Astrocyte of the hippocampus (primary cell): ENCODE data around the gene FAM107B.
A peak's percentile ranks its signal among the peaks of the same experiment; 100 is the strongest.

ENCODE experiments used
- DNase-seq: peaks from one replicate; pipeline ENCODE4 v3.0.0; 2011; ENCODE audit warnings: low read depth, low spot score

The FAM107B gene

GRCh38 chr10:14558025-14558424 is 216.7 kb downstream of the FAM107B start:
- DNase-seq: no peak

- DNase-seq: no peak
Observed at GRCh38 chr10:14557567-14557966, 217.1 kb downstream of the FAM107B start.

- no peak for DNase-seq
Observed at GRCh38 chr10:14556285-14556956, 218.3 kb downstream of the FAM107B start.

GRCh38 chr10:14555807-14556206 is 218.9 kb downstream of the FAM107B start:
- DNase-seq: no peak

GRCh38 chr10:14554491-14555205 is 220.0 kb downstream of the FAM107B start:
- DNase-seq: no peak

- DNase-seq: no peak
Observed at GRCh38 chr10:14554091-14554490, 220.6 kb downstream of the FAM107B start.

- DNase-seq: peak; percentile 37
Observed at GRCh38 chr10:14553448-14553847, 221.2 kb downstream of the FAM107B start.

GRCh38 chr10:14552015-14552414 is 222.7 kb downstream of the FAM107B start:
- no peak for DNase-seq

- no peak for DNase-seq
Observed at GRCh38 chr10:14550471-14550981, 224.2 kb downstream of the FAM107B start.

- peak; percentile 51 for DNase-seq
Observed at GRCh38 chr10:14549496-14549895, 225.2 kb downstream of the FAM107B start.

- DNase-seq: no peak
Observed at GRCh38 chr10:14548970-14549369, 225.7 kb downstream of the FAM107B start.

GRCh38 chr10:14548474-14548873 is 226.2 kb downstream of the FAM107B start:
- DNase-seq: no peak

- no peak for DNase-seq
Observed at GRCh38 chr10:14547816-14548215, 226.9 kb downstream of the FAM107B start.

GRCh38 chr10:14545827-14546226 is 228.9 kb downstream of the FAM107B start:
- DNase-seq: peak; percentile 57

GRCh38 chr10:14543904-14544210 is 230.8 kb downstream of the FAM107B start:
- no peak for DNase-seq

GRCh38 chr10:14543046-14543903 is 231.4 kb downstream of the FAM107B start:
- DNase-seq: peak; percentile 32

GRCh38 chr10:14541379-14541778 is 233.3 kb downstream of the FAM107B start:
- no peak for DNase-seq

GRCh38 chr10:14540611-14541010 is 234.1 kb downstream of the FAM107B start:
- DNase-seq: no peak

- no peak for DNase-seq
Observed at GRCh38 chr10:14540062-14540461, 234.6 kb downstream of the FAM107B start.

GRCh38 chr10:14539176-14539575 is 235.5 kb downstream of the FAM107B start:
- DNase-seq: no peak

- DNase-seq: peak; percentile 73
Observed at GRCh38 chr10:14536241-14537213, 238.2 kb downstream of the FAM107B start.
